Endodermal cell (in vitro differentiated cells): ENCODE results near the gene KRT84. TPM values are rescaled to one million over a fixed set of nuclear protein-coding genes. Genes with fewer than 3 reads are reported as not detected.

ENCODE experiments used
- DNase-seq: peaks from one replicate; pipeline ENCODE4 v3.0.0-alpha.2; 2017
- H3K27ac ChIP-seq: 2 replicates; pipeline ENCODE4 v1.5.1; 2013; ENCODE audit warnings: mild to moderate bottlenecking, low read depth, low read length, moderate library complexity
- H3K27me3 ChIP-seq: 2 replicates; pipeline ENCODE4 v1.6.1; 2013; ENCODE audit warnings: mild to moderate bottlenecking, low read length, moderate library complexity; ENCODE audit not compliant: insufficient read depth, control insufficient read depth, poor library complexity, severe bottlenecking
- H3K36me3 ChIP-seq: 2 replicates; pipeline ENCODE4 v1.7.0; 2013; ENCODE audit warnings: mild to moderate bottlenecking, low read length, moderate library complexity; ENCODE audit not compliant: control insufficient read depth, insufficient read depth
- H3K4me1 ChIP-seq: one replicate; pipeline ENCODE4 v1.7.0; 2013; ENCODE audit warnings: low read length; ENCODE audit not compliant: control insufficient read depth, insufficient read depth
- H3K4me3 ChIP-seq: 2 replicates; pipeline ENCODE4 v1.5.1; 2013; ENCODE audit warnings: mild to moderate bottlenecking, low read length, moderate library complexity
- H3K9ac ChIP-seq: 2 replicates; pipeline ENCODE4 v1.6.1; 2013; ENCODE audit warnings: mild to moderate bottlenecking, low read length, moderate library complexity; ENCODE audit not compliant: poor library complexity, severe bottlenecking; ENCODE audit errors: extremely low read depth
- H3K9me3 ChIP-seq: 2 replicates; pipeline ENCODE4 v1.6.1; 2013; ENCODE audit warnings: mild to moderate bottlenecking, low read length, moderate library complexity; ENCODE audit not compliant: control insufficient read depth
- H3K27ac Mint-ChIP-seq: 2 replicates; pipeline ENCODE4 v1.8.0; 2020; ENCODE audit warnings: mixed read lengths
- H3K27me3 Mint-ChIP-seq: 2 replicates; pipeline ENCODE4 v1.8.0; 2021; ENCODE audit warnings: mild to moderate bottlenecking, mixed read lengths; ENCODE audit not compliant: insufficient read depth
- H3K36me3 Mint-ChIP-seq: 2 replicates; pipeline ENCODE4 v1.8.0; 2020; ENCODE audit warnings: low read depth, mixed read lengths
- H3K4me1 Mint-ChIP-seq: 2 replicates; pipeline ENCODE4 v1.8.0; 2020; ENCODE audit warnings: mixed read lengths
- H3K4me3 Mint-ChIP-seq: 2 replicates; pipeline ENCODE4 v1.8.0; 2020; ENCODE audit warnings: mild to moderate bottlenecking, moderate library complexity, mixed read lengths
- H3K9me3 Mint-ChIP-seq: 2 replicates; pipeline ENCODE4 v1.8.0; 2020; ENCODE audit warnings: mild to moderate bottlenecking, mixed read lengths
- WGBS, 2 experiments: methylation state at CpG; one replicate each; pipeline versions ENCODE4 v1.1.5 to v1.1.7; 2013; ENCODE audit warnings: missing lambda C conversion rate in 2 of 2, mixed read lengths in 1 of 2; ENCODE audit not compliant: insufficient coverage in 1 of 2, insufficient read length in 1 of 2; 5-methylcytosine and 5-hydroxymethylcytosine counted together
- total RNA-seq, 2 donors: library from RNA; stranded (reverse); fragmentation: NEBNext Ultra II Directional in 1 of 2; extraction: Animal tissue kit (Norgen Biotek cat#: 25700) in 1 of 2; gene quantifications; 2 replicates in 1 of 2; 3 replicates in 1 of 2; pipeline ENCODE4 v1.2.1, GENCODE V29; 2021
- TF ChIP-seq, protein P1 (sequence below): fragments of 200-600 bp; sonication (generic); conservative IDR thresholded peaks from 2 replicates; pipeline ENCODE4 v1.5.0; 2021; ENCODE audit warnings: antibody characterized with exemption, mild to moderate bottlenecking

The KRT84 gene
- total RNA-seq, 2 donors from 2014 or later: not detected

DNA sequence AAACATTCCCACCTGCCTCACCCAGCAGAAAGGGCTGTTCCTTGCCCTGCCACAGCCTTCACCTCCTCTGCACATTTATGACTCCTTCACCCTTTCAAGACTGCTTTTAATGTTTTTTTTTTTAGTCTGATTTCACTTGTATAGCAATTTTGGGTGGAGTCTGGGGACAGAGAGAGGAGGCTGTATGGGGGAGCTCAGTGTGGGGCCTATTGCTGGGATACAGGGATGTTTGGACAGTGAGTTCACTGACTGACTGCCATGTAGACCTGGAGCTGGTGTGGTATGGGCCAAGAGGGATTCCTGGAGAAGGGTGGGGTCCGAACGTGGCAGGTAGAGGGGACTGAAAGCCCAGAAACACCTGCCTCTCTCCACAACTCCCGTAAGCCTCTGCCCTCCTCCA, 16.2 kb downstream of the KRT84 start:
- no peaks in the 10 kb centered on the region for H3K36me3 ChIP-seq
- H3K27ac Mint-ChIP-seq: no peak overlapping the region
- no peak overlapping the region for H3K4me3 ChIP-seq

DNA sequence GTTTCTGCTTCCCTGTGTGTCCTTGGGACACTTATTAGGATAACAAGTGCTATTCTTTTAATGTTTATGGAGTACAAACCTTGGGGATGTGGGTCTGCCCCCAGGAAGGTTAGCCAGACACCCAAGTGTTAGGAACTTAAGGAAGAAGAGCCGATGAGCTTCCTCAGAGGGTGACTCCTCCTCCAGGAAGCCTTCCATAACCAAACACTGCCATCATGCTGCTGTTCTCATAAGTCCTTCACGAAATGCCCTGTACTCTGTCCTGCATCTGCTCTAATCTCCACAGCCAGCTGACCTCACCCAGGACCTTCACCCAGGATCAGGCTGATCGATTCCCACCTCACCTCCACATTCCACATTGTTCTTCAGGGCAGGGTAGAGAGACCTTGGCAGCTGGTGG, 16.9 kb downstream of the KRT84 start:
- no peaks in the 10 kb centered on the region for H3K9me3 Mint-ChIP-seq
- H3K36me3 Mint-ChIP-seq: no peaks in the 10 kb centered on the region
- H3K27me3 ChIP-seq: peaks cover 25% of the 10 kb centered on the region
- peaks cover under 1% of the 10 kb centered on the region for H3K9me3 ChIP-seq
- no peak overlapping the region for H3K9ac ChIP-seq
- H3K4me3 Mint-ChIP-seq: no peak overlapping the region
- H3K4me3 ChIP-seq: no peak overlapping the region
- H3K27ac Mint-ChIP-seq: no peak overlapping the region
- no peaks in the 10 kb centered on the region for H3K4me1 ChIP-seq
- peaks cover 23% of the 10 kb centered on the region for H3K27me3 Mint-ChIP-seq
- H3K36me3 ChIP-seq: no peaks in the 10 kb centered on the region
- H3K27ac ChIP-seq: no peak overlapping the region
- TF ChIP-seq, protein P1, sequence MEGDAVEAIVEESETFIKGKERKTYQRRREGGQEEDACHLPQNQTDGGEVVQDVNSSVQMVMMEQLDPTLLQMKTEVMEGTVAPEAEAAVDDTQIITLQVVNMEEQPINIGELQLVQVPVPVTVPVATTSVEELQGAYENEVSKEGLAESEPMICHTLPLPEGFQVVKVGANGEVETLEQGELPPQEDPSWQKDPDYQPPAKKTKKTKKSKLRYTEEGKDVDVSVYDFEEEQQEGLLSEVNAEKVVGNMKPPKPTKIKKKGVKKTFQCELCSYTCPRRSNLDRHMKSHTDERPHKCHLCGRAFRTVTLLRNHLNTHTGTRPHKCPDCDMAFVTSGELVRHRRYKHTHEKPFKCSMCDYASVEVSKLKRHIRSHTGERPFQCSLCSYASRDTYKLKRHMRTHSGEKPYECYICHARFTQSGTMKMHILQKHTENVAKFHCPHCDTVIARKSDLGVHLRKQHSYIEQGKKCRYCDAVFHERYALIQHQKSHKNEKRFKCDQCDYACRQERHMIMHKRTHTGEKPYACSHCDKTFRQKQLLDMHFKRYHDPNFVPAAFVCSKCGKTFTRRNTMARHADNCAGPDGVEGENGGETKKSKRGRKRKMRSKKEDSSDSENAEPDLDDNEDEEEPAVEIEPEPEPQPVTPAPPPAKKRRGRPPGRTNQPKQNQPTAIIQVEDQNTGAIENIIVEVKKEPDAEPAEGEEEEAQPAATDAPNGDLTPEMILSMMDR: no peak
- 54 to 58% methylated on average over 2 to 3 of the region's 3 CpGs for WGBS, 2 experiments
- H3K4me1 Mint-ChIP-seq: no peaks in the 10 kb centered on the region
- no peak for DNase-seq

More for the DNA sequence above, 16.2 kb downstream of the KRT84 start:
- Mint-ChIP-seq H3K4me3 (no peak overlapping the region), H3K9me3 (no peaks in the 10 kb centered on the region), H3K27me3 (peaks cover 22% of the 10 kb centered on the region), H3K4me1 (no peaks in the 10 kb centered on the region), H3K36me3 (no peaks in the 10 kb centered on the region)
- TF ChIP-seq, protein P1: no peak
- DNase-seq: no peak
- Histone ChIP-seq H3K9me3 (peaks cover 7% of the 10 kb centered on the region), H3K27ac (no peak overlapping the region), H3K27me3 (peaks cover 25% of the 10 kb centered on the region), H3K4me1 (no peaks in the 10 kb centered on the region), H3K9ac (no peak overlapping the region)
- WGBS, 2 experiments: 93% methylated on average over 3 of the region's 3 CpGs; no CpG with 5 or more reads in 1 of the 2 experiments

DNA sequence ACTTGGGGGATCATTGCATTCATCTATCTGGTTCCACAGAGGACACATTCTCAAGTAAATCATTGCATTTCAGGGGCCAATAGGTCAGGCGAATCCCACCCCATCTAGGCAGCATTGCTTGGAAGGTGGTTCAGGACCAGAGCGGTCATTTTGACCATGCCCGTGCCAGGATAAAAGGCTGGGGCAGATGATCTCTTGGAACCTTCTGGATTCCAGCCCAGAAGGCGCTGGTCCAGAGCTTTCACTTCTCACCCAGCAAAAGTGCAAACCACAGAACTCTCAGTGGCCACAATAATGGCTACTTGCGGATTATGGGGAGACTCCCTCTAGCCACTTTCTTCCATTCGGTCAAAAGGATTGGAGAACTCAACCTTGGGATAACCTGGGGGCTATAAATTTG, 17.6 kb downstream of the KRT84 start:
- TF ChIP-seq, protein P1: no peak
- no peaks in the 10 kb centered on the region for H3K4me1 ChIP-seq
- H3K27ac ChIP-seq: no peak overlapping the region
- WGBS, 2 experiments: 89 to 94% methylated on average over 4 to 6 of the region's 6 CpGs
- Mint-ChIP-seq H3K36me3 (no peaks in the 10 kb centered on the region), H3K9me3 (no peaks in the 10 kb centered on the region), H3K27ac (no peak overlapping the region), H3K4me1 (no peaks in the 10 kb centered on the region), H3K27me3 (peaks cover 26% of the 10 kb centered on the region), H3K4me3 (no peak overlapping the region)
- peaks cover 25% of the 10 kb centered on the region for H3K27me3 ChIP-seq
- H3K36me3 ChIP-seq: no peaks in the 10 kb centered on the region
- no peak for DNase-seq
- no peaks in the 10 kb centered on the region for H3K9me3 ChIP-seq
- no peak overlapping the region for H3K4me3 ChIP-seq
- no peak overlapping the region for H3K9ac ChIP-seq
